ENCODE measurements around the gene FAM83E. TPM values are rescaled to one million over a fixed set of nuclear protein-coding genes. Genes with fewer than 3 reads are reported as not detected.
"Not testable (repeated sequence)": the region's sequence is repeated elsewhere in the genome, so short reads cannot be mapped to it uniquely, and the experiment has no call there.

FAM83E gene
- 0.44 TPM for polyA plus RNA-seq (ENCODE audit: insufficient read length)

- no peak for DNase-seq
These were observed at the start of gene FAM83E for GRCh38 chr19:48614436-48615230. TSS of gene FAM83E (minus strand) at chr19:48615076. CDS start at chr19:48613372, 1,704 bp downstream.

GRCh38 chr19:48664476-48664875, 49.6 kb upstream of the FAM83E start:
- DNase-seq, result no peak

GRCh38 chr19:48663667-48664066, 48.8 kb upstream of the FAM83E start:
- no peak for DNase-seq

GRCh38 chr19:48661711-48662090, 46.8 kb upstream of the FAM83E start:
- DNase-seq, result no peak

GRCh38 chr19:48660852-48661710, 46.2 kb upstream of the FAM83E start:
- DNase-seq, result peak; percentile 80

- DNase-seq, result no peak
These were observed 44.9 kb upstream of the FAM83E start for GRCh38 chr19:48659768-48660167.

- no peak for DNase-seq
These were observed 43.6 kb upstream of the FAM83E start for GRCh38 chr19:48658483-48658882.

GRCh38 chr19:48657828-48658227, 43.0 kb upstream of the FAM83E start:
- DNase-seq, result not testable (repeated sequence)

GRCh38 chr19:48656840-48657474, 42.1 kb upstream of the FAM83E start:
- no peak for DNase-seq

- no peak for DNase-seq
These were observed 39.6 kb upstream of the FAM83E start for GRCh38 chr19:48654299-48655059.

GRCh38 chr19:48651683-48652048, 36.8 kb upstream of the FAM83E start:
- no peak for DNase-seq

GRCh38 chr19:48650974-48651682, 36.3 kb upstream of the FAM83E start:
- DNase-seq, result no peak

GRCh38 chr19:48648134-48648533, 33.3 kb upstream of the FAM83E start:
- no peak for DNase-seq

GRCh38 chr19:48646722-48647216, 31.9 kb upstream of the FAM83E start:
- DNase-seq, result no peak

GRCh38 chr19:48646001-48646721, 31.3 kb upstream of the FAM83E start, which contains the start of gene CA11:
TSS of gene CA11 (minus strand) at chr19:48646187. CDS start at chr19:48645632, 555 bp downstream.
- peak; percentile 93 for DNase-seq

GRCh38 chr19:48645620-48646000, 30.7 kb upstream of the FAM83E start:
- no peak for DNase-seq

- DNase-seq, result peak; percentile 83
These were observed 30.2 kb upstream of the FAM83E start for GRCh38 chr19:48644839-48645619.

GRCh38 chr19:48644355-48644754, 29.5 kb upstream of the FAM83E start:
- DNase-seq, result no peak

- DNase-seq, result no peak
These were observed 28.0 kb upstream of the FAM83E start for GRCh38 chr19:48642862-48643261.

- no peak for DNase-seq
These were observed 27.0 kb upstream of the FAM83E start for GRCh38 chr19:48641850-48642249.
